Chondrocyte (in vitro differentiated cells): ENCODE results near the gene ACO1. TPM values are rescaled to one million over a fixed set of nuclear protein-coding genes. Genes with fewer than 3 reads are reported as not detected.
A peak's percentile ranks its signal among the peaks of the same experiment; 100 is the strongest.

Experiments used
- DNase-seq: peaks from one replicate; pipeline ENCODE4 v3.0.0; 2021; ENCODE audit warnings: mixed read lengths, low spot score
- H3K27ac Mint-ChIP-seq: one replicate; pipeline ENCODE4 v1.8.0; 2021; ENCODE audit warnings: mild to moderate bottlenecking, moderate library complexity, mixed read lengths; ENCODE audit not compliant: unreplicated experiment
- H3K27me3 Mint-ChIP-seq: 2 replicates; pipeline ENCODE4 v1.8.0; 2021; ENCODE audit warnings: low read depth, mixed read lengths
- H3K36me3 Mint-ChIP-seq: 2 replicates; pipeline ENCODE4 v1.8.0; 2021; ENCODE audit warnings: low read depth, mixed read lengths
- H3K4me1 Mint-ChIP-seq: 2 replicates; pipeline ENCODE4 v1.8.0; 2021; ENCODE audit warnings: low read depth, mild to moderate bottlenecking, mixed read lengths
- H3K4me3 Mint-ChIP-seq: one replicate; pipeline ENCODE4 v1.8.0; 2021; ENCODE audit warnings: mild to moderate bottlenecking, moderate library complexity, mixed read lengths; ENCODE audit not compliant: unreplicated experiment
- H3K9me3 Mint-ChIP-seq: 2 replicates; pipeline ENCODE4 v1.8.0; 2021; ENCODE audit warnings: low read depth, mixed read lengths
- total RNA-seq: library from RNA; stranded (reverse); gene quantifications from 3 replicates; pipeline ENCODE4 v1.2.1, GENCODE V29; 2021
- TF ChIP-seq, protein P1 (sequence below): fragments of 200-600 bp; sonication (generic); IDR thresholded peaks from 2 replicates; pipeline ENCODE4 v1.5.0; 2021; ENCODE audit warnings: antibody characterized with exemption, mild to moderate bottlenecking, moderate library complexity

Gene ACO1
- total RNA-seq, 1 donor from 2014 or later: 44.7 TPM

DNA sequence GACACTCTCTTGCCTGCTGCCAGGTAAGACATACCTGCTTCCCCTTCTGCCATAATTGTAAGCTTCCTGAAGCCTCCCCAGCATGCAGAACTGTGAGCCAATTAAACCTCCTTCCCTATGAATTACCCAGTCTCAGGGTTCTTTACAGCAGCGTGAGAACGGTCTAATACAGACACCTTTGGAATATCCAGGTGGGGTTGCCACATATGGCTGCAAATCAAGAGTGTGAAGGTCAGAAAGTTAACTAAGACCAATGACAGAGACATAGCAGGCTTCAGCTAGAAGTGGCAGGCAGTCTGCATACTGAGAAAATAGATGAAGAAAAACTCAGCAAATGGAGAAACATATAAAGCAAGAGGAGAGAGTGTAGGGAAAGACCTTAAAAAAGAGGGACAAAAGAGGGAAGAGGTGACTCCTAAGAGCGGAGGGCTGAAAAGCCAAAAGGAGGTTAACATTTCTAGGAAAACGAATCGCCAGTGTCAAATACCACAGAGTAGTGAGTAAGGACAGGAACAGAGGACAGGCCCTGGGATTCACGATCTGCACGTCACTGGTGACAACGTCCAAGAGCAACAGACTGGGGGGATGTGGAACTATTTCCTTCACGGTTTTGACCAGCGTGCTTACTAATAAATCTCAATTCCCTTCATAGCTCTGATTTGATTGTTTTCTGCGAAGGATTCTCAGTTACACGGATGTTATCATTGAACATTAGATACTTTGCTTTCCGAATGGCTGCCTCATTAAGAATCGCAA is 1.7 kb upstream of the ACO1 start:
- Mint-ChIP-seq H3K4me3 (no peak overlapping the region), H3K27me3 (peaks cover 9% of the 10 kb centered on the region), H3K36me3 (peaks cover under 1% of the 10 kb centered on the region), H3K9me3 (no peaks in the 10 kb centered on the region), H3K27ac (no peak overlapping the region), H3K4me1 (peaks cover 29% of the 10 kb centered on the region)
- TF ChIP-seq, protein P1, sequence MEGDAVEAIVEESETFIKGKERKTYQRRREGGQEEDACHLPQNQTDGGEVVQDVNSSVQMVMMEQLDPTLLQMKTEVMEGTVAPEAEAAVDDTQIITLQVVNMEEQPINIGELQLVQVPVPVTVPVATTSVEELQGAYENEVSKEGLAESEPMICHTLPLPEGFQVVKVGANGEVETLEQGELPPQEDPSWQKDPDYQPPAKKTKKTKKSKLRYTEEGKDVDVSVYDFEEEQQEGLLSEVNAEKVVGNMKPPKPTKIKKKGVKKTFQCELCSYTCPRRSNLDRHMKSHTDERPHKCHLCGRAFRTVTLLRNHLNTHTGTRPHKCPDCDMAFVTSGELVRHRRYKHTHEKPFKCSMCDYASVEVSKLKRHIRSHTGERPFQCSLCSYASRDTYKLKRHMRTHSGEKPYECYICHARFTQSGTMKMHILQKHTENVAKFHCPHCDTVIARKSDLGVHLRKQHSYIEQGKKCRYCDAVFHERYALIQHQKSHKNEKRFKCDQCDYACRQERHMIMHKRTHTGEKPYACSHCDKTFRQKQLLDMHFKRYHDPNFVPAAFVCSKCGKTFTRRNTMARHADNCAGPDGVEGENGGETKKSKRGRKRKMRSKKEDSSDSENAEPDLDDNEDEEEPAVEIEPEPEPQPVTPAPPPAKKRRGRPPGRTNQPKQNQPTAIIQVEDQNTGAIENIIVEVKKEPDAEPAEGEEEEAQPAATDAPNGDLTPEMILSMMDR: no peak
- no peak for DNase-seq

DNA sequence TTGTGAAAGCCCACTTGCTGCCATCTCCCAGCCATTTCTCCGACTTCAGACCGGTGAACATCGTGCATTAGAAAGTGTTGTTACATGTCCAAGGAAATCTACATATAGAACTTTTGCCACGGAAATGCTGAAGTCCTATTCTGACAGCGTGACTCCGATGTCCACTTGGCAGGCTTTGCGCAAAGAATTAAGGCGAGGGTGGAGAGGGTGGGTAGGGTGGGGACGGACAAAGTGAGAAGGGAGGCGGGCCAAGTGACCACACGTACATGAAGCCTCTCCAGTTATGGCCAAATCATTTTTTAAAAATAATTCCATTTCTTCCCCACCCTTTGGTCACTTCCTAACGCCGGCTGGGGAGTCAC is 460 bp upstream of the ACO1 start:
- DNase-seq: no peak
- TF ChIP-seq, protein P1: no peak
- Mint-ChIP-seq H3K27ac (peak overlapping the region; percentile 82), H3K4me1 (peaks cover 27% of the 10 kb centered on the region), H3K36me3 (peaks cover 2% of the 10 kb centered on the region), H3K4me3 (peak overlapping the region; percentile 72), H3K9me3 (no peaks in the 10 kb centered on the region), H3K27me3 (peaks cover 9% of the 10 kb centered on the region)

DNA sequence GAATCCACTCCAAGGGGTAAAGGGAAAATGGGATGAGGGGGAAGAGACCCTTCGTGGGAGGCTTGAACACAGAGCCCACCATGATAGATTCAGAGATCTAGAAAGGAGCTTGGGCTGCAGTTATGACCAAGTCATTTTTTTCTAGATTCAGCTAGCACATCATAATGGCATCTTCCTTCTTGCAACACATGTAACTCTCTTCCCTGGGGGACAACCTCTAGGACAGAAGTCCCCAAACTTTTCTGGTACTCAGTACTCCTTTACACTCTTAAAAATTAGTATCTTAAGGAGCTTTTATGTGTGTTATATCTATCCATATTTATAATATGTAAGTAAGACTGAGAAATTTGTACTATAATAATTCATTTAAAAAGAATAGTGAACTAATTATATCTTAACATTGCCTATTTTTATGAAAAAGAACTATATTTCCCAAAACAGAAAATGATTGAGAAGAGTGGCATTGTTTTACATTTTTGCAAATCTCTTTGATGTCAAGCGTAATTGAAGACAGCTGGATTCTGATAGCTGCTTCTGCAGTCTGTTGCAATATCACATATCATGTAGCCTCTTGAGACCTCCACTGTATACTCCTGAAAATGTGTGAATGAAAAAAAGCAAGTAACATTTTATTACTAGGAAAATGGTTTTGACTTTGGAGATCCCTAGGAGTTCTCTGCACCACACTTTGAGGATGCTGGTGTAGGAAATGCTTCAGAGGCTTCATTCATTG is 875 bp downstream of the ACO1 start:
- H3K4me3 Mint-ChIP-seq: peak overlapping the region; percentile 92
- peaks cover 22% of the 10 kb centered on the region for H3K4me1 Mint-ChIP-seq
- no peak for DNase-seq
- H3K27me3 Mint-ChIP-seq: peaks cover 9% of the 10 kb centered on the region
- H3K36me3 Mint-ChIP-seq: peaks cover 4% of the 10 kb centered on the region
- TF ChIP-seq, protein P1: no peak
- H3K9me3 Mint-ChIP-seq: no peaks in the 10 kb centered on the region
- peak overlapping the region; percentile 95 for H3K27ac Mint-ChIP-seq

DNA sequence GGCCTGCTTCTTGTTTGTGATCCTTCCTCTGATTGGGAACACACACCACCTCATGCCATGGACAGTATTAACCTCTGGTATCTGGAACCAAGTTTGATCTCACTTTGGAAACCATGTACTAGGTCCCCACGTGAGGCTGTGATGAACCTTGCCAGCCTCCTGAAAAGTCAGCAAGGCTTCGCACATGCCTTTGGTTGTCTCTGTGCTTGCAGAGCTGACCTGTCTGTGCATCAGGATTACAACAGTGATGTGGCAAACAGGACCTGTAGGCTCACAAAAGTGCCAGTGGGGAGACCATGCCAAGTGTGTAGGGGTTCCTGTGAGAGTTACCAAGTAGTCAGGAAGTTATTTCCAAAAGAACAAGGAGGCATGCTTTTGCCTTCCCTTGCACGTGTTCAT is 1.4 kb downstream of the ACO1 start:
- H3K36me3 Mint-ChIP-seq: peaks cover 4% of the 10 kb centered on the region
- peaks cover 22% of the 10 kb centered on the region for H3K4me1 Mint-ChIP-seq
- TF ChIP-seq, protein P1: no peak
- H3K27me3 Mint-ChIP-seq: peaks cover 4% of the 10 kb centered on the region
- H3K9me3 Mint-ChIP-seq: no peaks in the 10 kb centered on the region
- H3K4me3 Mint-ChIP-seq: no peak overlapping the region
- no peak overlapping the region for H3K27ac Mint-ChIP-seq
- DNase-seq: no peak

DNA sequence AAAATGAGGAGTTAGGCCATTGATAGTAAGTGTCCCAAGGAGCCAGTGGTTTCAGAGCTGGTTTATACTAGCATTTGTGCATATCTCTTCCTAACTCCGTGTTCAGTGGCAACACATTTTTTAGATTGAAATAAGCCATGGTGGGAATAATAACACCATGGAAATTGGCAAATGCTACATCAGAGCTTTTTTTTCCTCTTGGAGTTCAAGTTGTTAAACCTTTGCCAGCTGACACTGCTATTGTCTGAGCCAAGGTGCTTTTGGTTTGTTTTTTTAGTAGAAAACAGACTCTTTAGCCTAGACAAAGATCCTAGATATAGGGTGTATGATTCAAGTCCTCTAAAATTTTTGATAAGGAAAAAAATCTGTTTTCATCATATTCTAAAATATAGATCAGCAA is 2.8 kb downstream of the ACO1 start:
- no peak overlapping the region for H3K4me3 Mint-ChIP-seq
- H3K27me3 Mint-ChIP-seq: no peaks in the 10 kb centered on the region
- H3K4me1 Mint-ChIP-seq: peaks cover 22% of the 10 kb centered on the region
- TF ChIP-seq, protein P1: no peak
- H3K27ac Mint-ChIP-seq: no peak overlapping the region
- DNase-seq: no peak
- H3K9me3 Mint-ChIP-seq: no peaks in the 10 kb centered on the region
- peaks cover 4% of the 10 kb centered on the region for H3K36me3 Mint-ChIP-seq
